ENCODE results near the gene AMFR.
"Not testable (repeated sequence)": the region's sequence is repeated elsewhere in the genome, so short reads cannot be mapped to it uniquely, and the experiment has no call there.

AMFR gene

GRCh38 chr16:56389554-56389953 is 35.8 kb downstream of the AMFR start:
- DNase-seq (ENCODE audit: low read depth in 3 of 3) = no peak

- DNase-seq (ENCODE audit: low read depth in 3 of 3) = no peak
Measured at GRCh38 chr16:56388209-56388608, 37.1 kb downstream of the AMFR start.

- no peak for DNase-seq (ENCODE audit: low read depth in 3 of 3)
Measured at GRCh38 chr16:56387396-56387795, 37.9 kb downstream of the AMFR start.

- DNase-seq (ENCODE audit: low read depth in 3 of 3) = no peak
Measured at GRCh38 chr16:56384074-56384721, 41.1 kb downstream of the AMFR start.

- no peak for DNase-seq (ENCODE audit: low read depth in 3 of 3)
Measured at GRCh38 chr16:56382901-56383355, 42.4 kb downstream of the AMFR start.

GRCh38 chr16:56382459-56382858 is 42.9 kb downstream of the AMFR start:
- DNase-seq (ENCODE audit: low read depth in 3 of 3) = no peak

GRCh38 chr16:56380778-56381485 is 44.4 kb downstream of the AMFR start:
- DNase-seq (ENCODE audit: low read depth in 3 of 3) = not testable (repeated sequence)

GRCh38 chr16:56379044-56379443 is 46.3 kb downstream of the AMFR start:
- not testable (repeated sequence) for DNase-seq (ENCODE audit: low read depth in 3 of 3)

- DNase-seq (ENCODE audit: low read depth in 3 of 3) = not testable (repeated sequence)
Measured at GRCh38 chr16:56375792-56376191, 49.6 kb downstream of the AMFR start.

GRCh38 chr16:56373003-56373402 is 52.3 kb downstream of the AMFR start:
- DNase-seq (ENCODE audit: low read depth in 3 of 3) = no peak

GRCh38 chr16:56372013-56372634 is 53.2 kb downstream of the AMFR start:
- DNase-seq (ENCODE audit: low read depth in 3 of 3) = no peak

GRCh38 chr16:56371660-56371937 is 53.7 kb downstream of the AMFR start:
- no peak for DNase-seq (ENCODE audit: low read depth in 3 of 3)

GRCh38 chr16:56370875-56371659 is 54.3 kb downstream of the AMFR start:
- no peak for DNase-seq (ENCODE audit: low read depth in 3 of 3)

GRCh38 chr16:56370185-56370874 is 55.0 kb downstream of the AMFR start:
- no peak for DNase-seq (ENCODE audit: low read depth in 3 of 3)

- no peak for DNase-seq (ENCODE audit: low read depth in 3 of 3)
Measured at GRCh38 chr16:56369202-56369601, 56.1 kb downstream of the AMFR start.

GRCh38 chr16:56368545-56368944 is 56.8 kb downstream of the AMFR start:
- DNase-seq (ENCODE audit: low read depth in 3 of 3) = no peak

GRCh38 chr16:56367764-56368163 is 57.6 kb downstream of the AMFR start:
- no peak for DNase-seq (ENCODE audit: low read depth in 3 of 3)

- DNase-seq (ENCODE audit: low read depth in 3 of 3) = no peak
Measured at GRCh38 chr16:56366945-56367344, 58.4 kb downstream of the AMFR start.

GRCh38 chr16:56365552-56365951 is 59.8 kb downstream of the AMFR start:
- no peak for DNase-seq (ENCODE audit: low read depth in 3 of 3)

- no peak for DNase-seq (ENCODE audit: low read depth in 3 of 3)
Measured at GRCh38 chr16:56364865-56365264, 60.5 kb downstream of the AMFR start.

GRCh38 chr16:56363781-56364565 is 61.4 kb downstream of the AMFR start:
- no peak for DNase-seq (ENCODE audit: low read depth in 3 of 3)
